Fibroblast of mammary gland (primary cell): Measurements from ENCODE around the gene TOMM20.
"Not testable (repeated sequence)": the region's sequence is repeated elsewhere in the genome, so short reads cannot be mapped to it uniquely, and the experiment has no call there.

Experiments
- DNase-seq: peaks from one replicate; pipeline ENCODE4 v3.0.0-alpha.2; 2010; ENCODE audit warnings: low read depth
- H3K4me3 ChIP-seq: 2 replicates; pipeline ENCODE4 v1.5.1; 2011; ENCODE audit warnings: low read depth, mild to moderate bottlenecking, low read length, moderate library complexity; ENCODE audit not compliant: control insufficient read depth
- TF ChIP-seq, protein P1 (sequence below): conservative IDR thresholded peaks from 2 replicates; pipeline ENCODE4 v1.5.1; 2011; ENCODE audit warnings: low read depth, low read length, inconsistent platforms; ENCODE audit not compliant: control insufficient read depth, insufficient read depth

The TOMM20 gene

DNA sequence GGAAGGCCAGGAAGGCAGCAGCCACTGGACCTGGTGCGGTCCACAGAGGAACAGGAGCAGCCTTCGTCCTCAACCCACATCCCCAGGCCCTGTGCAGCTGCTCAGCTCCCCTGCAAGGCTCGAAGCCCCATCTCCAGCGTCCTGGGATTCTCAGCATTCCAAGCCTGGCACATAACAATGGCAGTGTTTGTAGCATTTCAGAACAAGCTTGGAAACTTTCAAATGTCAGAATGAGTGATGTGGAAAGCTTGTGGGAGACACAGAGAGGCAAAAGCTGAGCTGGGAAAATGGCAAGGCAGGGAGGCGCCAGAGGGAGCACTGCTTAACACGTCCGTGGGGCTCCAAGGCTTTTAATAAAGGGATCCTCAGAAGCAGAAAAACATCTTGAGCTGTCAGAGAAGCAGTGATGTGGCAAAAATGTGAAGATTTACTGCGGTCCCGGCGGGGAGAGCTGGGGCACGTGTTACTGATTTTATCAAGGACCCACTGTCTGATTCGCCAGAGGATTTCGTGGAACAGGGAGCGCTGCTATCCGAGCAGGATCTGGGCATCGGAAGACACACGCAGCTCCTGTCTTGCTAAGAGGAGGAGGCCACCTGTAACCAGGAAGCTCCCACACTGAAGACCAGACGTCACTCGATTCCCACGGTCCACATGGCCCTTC, 38.1 kb downstream of the TOMM20 start:
- TF ChIP-seq, protein P1, sequence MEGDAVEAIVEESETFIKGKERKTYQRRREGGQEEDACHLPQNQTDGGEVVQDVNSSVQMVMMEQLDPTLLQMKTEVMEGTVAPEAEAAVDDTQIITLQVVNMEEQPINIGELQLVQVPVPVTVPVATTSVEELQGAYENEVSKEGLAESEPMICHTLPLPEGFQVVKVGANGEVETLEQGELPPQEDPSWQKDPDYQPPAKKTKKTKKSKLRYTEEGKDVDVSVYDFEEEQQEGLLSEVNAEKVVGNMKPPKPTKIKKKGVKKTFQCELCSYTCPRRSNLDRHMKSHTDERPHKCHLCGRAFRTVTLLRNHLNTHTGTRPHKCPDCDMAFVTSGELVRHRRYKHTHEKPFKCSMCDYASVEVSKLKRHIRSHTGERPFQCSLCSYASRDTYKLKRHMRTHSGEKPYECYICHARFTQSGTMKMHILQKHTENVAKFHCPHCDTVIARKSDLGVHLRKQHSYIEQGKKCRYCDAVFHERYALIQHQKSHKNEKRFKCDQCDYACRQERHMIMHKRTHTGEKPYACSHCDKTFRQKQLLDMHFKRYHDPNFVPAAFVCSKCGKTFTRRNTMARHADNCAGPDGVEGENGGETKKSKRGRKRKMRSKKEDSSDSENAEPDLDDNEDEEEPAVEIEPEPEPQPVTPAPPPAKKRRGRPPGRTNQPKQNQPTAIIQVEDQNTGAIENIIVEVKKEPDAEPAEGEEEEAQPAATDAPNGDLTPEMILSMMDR: no peak
- DNase-seq: no peak
- no peak overlapping the region for H3K4me3 ChIP-seq

DNA sequence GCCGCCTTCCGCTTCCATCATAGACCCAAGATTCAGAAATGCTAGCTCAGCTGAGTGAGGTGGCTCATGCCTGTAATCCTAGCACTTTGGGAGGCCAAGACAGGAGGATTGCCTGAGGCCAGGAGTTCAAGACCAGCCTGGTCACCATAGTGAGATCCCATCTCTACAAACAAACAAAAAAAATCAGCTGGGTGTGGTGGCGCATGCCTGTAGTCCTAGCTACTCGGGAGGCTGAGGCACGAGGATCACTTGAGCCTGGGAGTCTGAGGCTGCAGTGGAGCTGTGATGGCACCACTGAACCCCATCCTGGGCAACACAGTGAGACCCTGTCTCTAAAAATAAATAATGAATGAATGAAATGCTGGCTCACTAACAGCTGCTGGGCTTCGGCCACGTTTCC, 39.7 kb downstream of the TOMM20 start:
- no peak for DNase-seq
- H3K4me3 ChIP-seq: no peak overlapping the region
- TF ChIP-seq, protein P1: no peak

DNA sequence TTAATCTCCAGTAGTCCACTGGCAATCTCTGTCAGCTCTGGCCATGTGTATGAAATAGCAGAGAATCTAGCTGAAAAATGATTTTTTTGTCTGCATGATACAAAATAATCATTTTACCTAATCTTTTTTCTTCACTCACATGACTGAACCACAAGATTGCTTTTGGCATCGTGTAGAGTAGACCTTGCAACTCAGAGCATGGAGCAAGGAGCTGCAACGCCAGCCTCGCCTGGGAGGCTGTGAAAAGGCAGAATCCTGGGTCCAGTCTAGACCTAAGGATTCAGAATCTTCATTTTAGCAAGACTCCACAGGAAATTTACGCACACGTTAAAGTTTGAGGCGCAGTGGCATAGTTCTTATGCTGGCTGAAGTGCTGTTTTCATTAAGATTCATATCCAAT, 40.2 kb downstream of the TOMM20 start:
- no peak for DNase-seq
- H3K4me3 ChIP-seq: no peak overlapping the region

DNA sequence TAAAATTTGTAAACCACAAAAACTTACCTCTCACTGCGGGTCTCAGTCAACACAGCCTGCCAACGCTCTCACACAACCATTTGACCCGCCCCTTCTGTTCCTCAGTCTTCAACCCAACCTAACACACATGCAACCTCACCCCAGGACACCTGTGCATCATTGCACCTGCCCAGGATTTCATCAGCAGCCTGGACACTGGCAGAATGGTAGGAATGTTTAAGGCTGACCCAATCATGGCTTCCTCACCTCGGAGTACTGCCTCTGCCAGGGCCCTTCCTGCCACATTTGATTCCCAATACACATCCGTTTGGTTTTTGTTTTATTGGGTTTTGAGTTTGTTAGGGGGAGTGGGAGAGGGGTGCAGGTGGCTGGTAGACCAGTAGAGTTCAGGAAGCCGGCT, 40.7 kb downstream of the TOMM20 start:
- no peak overlapping the region for H3K4me3 ChIP-seq
- TF ChIP-seq, protein P1: no peak
- no peak for DNase-seq

More for the DNA sequence above, 40.2 kb downstream of the TOMM20 start:
- TF ChIP-seq, protein P1: no peak

DNA sequence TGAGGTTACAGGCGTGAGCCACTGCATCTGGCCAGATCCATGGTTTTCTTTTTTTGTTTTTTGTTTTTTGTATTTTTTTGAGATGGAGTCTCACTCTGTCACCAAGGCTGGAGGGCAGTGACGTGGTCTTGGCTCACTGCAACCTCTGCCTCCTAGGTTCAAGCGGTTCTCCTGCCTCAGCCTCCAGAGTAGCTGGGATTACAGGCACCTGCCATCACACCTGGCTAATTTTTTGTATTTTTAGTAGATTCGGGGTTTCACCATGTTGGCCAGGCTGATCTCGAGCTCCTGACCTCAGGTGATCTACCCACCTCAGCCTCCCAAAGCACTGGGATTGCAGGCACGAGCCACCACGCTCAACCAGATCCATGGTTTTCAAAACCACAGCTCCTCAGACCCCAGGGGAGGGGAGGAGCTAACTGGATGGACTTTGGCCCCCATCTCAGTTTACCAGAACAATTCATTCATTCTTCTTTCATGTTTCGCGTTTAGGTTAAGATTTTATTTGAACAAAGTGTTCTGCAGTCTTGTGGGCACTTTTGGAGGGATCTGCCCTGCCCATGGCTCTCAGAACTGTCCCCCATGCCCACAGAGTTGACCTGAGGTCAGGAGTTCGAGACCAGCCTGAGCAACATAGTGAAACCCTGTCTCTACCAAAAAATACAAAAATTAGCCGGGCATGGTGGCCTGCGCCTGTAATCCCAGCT, 43.1 kb downstream of the TOMM20 start:
- not testable (repeated sequence) for H3K4me3 ChIP-seq, DNase-seq

DNA sequence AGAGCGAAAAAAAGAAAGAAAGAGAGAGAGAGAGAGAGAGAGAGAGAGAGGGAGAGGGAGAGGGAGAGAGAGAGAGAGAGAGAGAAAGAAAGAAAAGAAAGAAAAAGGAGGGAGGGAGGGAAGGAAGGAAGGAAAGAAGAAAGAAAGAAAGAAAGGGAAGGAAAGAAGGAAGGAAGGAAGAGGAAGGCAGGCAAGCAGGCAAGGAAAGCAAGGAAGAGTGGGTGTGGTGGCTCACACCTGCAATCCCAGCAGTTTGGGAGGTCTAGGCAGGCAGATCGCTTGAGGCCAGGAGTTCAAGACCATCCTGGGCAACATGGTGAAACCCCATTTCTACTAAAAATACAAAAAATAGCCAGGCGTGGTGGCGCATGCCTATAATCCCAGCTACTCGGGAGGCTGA, 47.8 kb downstream of the TOMM20 start:
- DNase-seq, H3K4me3 ChIP-seq: not testable (repeated sequence)

DNA sequence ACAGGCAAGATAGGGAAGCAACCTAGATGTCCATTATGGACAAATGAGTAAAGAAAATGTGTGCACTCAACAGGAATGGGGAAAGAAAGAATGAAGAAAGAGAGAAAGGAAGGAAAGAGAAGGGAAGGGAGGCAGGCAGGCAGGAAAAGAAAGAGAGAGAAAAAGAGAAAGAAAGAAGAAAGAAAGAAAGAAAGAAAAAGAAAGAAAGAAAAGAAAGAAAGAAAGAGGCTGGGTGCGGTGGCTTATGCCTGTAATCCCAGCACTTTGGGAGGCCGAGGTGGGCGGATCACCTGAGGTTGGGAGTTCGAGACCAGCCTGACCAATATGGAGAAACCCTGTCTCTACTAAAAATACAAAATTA, 48.4 kb downstream of the TOMM20 start:
- not testable (repeated sequence) for DNase-seq

DNA sequence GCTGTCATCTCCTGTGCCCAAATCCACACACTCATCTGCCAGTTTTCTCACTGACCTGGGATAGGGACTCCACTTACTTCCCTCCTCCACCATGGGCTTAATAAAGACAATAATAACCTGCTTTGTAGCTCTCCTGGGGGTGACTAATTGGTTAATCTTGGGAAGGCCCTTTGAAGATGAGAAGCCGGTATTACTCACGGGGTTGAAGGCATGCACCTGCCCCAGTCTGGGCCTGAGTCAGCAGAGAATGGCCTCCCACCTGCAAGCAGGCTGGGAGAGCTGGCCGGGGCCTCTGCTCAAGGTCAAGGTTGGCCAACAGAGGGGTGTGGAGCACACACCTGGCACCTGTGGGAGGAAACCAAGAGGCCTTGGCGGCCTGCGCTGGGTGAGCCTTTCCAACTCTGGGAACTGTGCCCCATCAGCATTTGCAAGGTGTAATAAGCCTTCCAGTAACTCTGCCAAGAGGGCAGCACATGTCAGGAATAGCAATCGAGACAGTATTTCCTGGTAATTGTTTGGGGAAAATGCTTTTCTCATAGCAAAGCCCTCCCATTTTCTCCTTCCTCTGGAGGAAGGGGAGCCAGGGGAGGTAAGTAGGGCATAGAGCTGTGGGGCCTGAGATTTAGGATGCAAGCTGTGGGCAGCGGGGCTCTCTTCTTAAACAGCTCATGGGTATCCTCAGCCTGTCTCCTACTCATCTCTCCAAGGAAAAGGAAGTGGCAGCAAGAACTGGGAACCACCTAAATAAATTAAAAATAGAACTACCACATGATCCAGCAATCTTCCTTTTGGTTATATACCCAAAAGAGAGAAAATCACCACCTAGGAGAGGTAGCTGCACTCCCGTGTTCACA, 49.0 kb downstream of the TOMM20 start:
- TF ChIP-seq, protein P1: no peak
- DNase-seq: peak; percentile 67
- no peak overlapping the region for H3K4me3 ChIP-seq

More for the DNA sequence above, 48.4 kb downstream of the TOMM20 start:
- not testable (repeated sequence) for H3K4me3 ChIP-seq
